GM12891 (cell line): ENCODE measurements around the gene MYBPC1.

Experiments used
- POLR2A ChIP-seq: IDR thresholded peaks from 2 replicates; pipeline ENCODE4 v1.6.1; 2011; ENCODE audit warnings: low read depth, low read length, control low read depth
- POLR2AphosphoS5 ChIP-seq: IDR thresholded peaks from 2 replicates; pipeline ENCODE4 v1.6.1; 2011; ENCODE audit warnings: low read depth, low read length, control low read depth
- POU2F2 ChIP-seq: IDR thresholded peaks from 2 replicates; pipeline ENCODE4 v1.6.1; 2011; ENCODE audit warnings: low read depth, mild to moderate bottlenecking, control low read depth, low read length, moderate library complexity
- SPI1 ChIP-seq: IDR thresholded peaks from 2 replicates; pipeline ENCODE4 v1.6.1; 2011; ENCODE audit warnings: low read depth, low read length, control low read depth
- TAF1 ChIP-seq: IDR thresholded peaks from 2 replicates; pipeline ENCODE4 v1.6.1; 2011; ENCODE audit warnings: low read depth, low read length, control low read depth

DNA sequence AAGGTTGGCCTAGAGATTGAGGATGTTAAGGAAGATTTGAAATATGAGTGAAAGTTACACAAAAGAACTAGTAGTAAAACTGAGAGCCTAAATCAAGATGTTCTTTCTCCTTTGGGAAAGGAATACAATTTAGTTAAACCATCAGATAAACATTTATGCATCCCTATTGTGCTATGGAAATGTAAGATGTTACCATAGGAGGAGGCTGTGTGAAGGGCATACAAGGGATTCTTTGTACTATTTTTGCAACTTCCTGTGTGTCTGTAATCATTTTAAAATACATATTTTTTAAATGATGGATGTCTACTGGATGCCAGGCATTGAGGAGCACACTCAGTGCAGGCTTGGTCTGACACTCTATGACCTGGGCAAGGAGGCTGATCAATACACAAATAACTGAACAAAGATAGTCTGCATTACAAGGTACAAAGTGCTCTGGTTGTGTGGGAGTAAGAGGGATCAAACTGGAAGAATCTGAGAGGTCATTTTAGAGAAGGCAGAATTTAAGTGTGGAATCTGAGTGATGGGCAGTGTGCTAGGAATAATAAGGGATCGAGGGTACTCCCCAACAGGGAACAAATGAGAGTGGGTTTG is 96.8 kb downstream of the MYBPC1 start:
- no peak for TF ChIP-seq TAF1
- TF ChIP-seq POLR2A: no peak
- no peak for TF ChIP-seq SPI1
- TF ChIP-seq POLR2AphosphoS5: no peak
- TF ChIP-seq POU2F2: no peak
